Measurements from ENCODE around the gene PIP5K1C. TPM values are rescaled to one million over a fixed set of nuclear protein-coding genes. Genes with fewer than 3 reads are reported as not detected.

Gene PIP5K1C
- total and polyA plus RNA-seq, 2 donors (not counting 1 experiment from before 2014, with no cell fraction given) = 10.4 to 46.7 TPM

GRCh38 chr19:3746371-3747056 is 46.2 kb upstream of the PIP5K1C start:
- H3K9me3 Mint-ChIP-seq (ENCODE audit: insufficient read depth) = no peaks in the 10 kb centered on the region
- TF ChIP-seq EZH2 (IDR thresholded peaks at IDR 0.05; ENCODE audit: borderline replicate concordance, insufficient read depth, low read depth, low read length, poor library complexity, severe bottlenecking) = no peak
- TF ChIP-seq, protein P1, sequence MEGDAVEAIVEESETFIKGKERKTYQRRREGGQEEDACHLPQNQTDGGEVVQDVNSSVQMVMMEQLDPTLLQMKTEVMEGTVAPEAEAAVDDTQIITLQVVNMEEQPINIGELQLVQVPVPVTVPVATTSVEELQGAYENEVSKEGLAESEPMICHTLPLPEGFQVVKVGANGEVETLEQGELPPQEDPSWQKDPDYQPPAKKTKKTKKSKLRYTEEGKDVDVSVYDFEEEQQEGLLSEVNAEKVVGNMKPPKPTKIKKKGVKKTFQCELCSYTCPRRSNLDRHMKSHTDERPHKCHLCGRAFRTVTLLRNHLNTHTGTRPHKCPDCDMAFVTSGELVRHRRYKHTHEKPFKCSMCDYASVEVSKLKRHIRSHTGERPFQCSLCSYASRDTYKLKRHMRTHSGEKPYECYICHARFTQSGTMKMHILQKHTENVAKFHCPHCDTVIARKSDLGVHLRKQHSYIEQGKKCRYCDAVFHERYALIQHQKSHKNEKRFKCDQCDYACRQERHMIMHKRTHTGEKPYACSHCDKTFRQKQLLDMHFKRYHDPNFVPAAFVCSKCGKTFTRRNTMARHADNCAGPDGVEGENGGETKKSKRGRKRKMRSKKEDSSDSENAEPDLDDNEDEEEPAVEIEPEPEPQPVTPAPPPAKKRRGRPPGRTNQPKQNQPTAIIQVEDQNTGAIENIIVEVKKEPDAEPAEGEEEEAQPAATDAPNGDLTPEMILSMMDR (IDR thresholded peaks at IDR 0.05) = no peak
- Histone ChIP-seq H3K27me3 (replicated peaks in 1 of 4; ENCODE audit: control extremely low read depth in 1 of 4, control insufficient read depth in 3 of 4, insufficient read depth in 4 of 4, low read length in 3 of 4) (no peaks in the 10 kb centered on the region), H3K9me3 (ENCODE audit: control extremely low read depth in 1 of 3, control insufficient read depth in 2 of 3, insufficient read depth in 1 of 3, low read length in 2 of 3) (peaks cover 0 to 6% (median 0%) of the 10 kb centered on the region in 3 donors), H2AFZ (ENCODE audit: insufficient read depth, low read depth, low read length, poor library complexity, severe bottlenecking) (no peak overlapping the region), H3K36me3 (replicated peaks in 1 of 2; ENCODE audit: control extremely low read depth in 1 of 2, control insufficient read depth in 1 of 2, extremely low read depth in 1 of 2, insufficient read depth in 2 of 2, low read length in 1 of 2) (peaks cover 1 to 16% of the 10 kb centered on the region in 2 experiments), H3K4me1 (ENCODE audit: control insufficient read depth in 2 of 2, insufficient read depth in 2 of 2, low read length in 2 of 2) (no peaks in the 10 kb centered on the region), H3K4me2 (replicated peaks; ENCODE audit: low read depth, low read length, poor library complexity, severe bottlenecking) (no peak overlapping the region), H3K79me2 (ENCODE audit: control insufficient read depth, insufficient read depth, low read length) (no peaks in the 10 kb centered on the region), H3K27ac (ENCODE audit: low read length in 2 of 2) (no peak overlapping the region), H3K9ac (ENCODE audit: low read length) (no peak overlapping the region), H3K4me3 (ENCODE audit: control extremely low read depth in 1 of 5, extremely low read depth in 1 of 5, insufficient read depth in 1 of 5, low read depth in 2 of 5, low read length in 4 of 5) (no peak overlapping the region), H4K20me1 (ENCODE audit: control insufficient read depth, insufficient read depth, low read length, poor library complexity, severe bottlenecking) (peaks cover 9% of the 10 kb centered on the region)
- ChIA-PET POLR2A (interaction anchor here (0.7 kb wide), 2 partner anchors 212 to 553 kb away, joined by 11 to 12 read pairs; no protein-coding TSS in a partner anchor), CTCF (no interaction called here)
- H3K27me3 Mint-ChIP-seq = no peaks in the 10 kb centered on the region
- intact Hi-C loops (cut with micrococcal nuclease) = no loop called here
- DNase-seq (no peak), ATAC-seq (ENCODE audit: low read depth) (no peak)
- no peak overlapping the region for H3K27ac Mint-ChIP-seq
- H3K4me1 Mint-ChIP-seq = no peaks in the 10 kb centered on the region
- 90% methylated on average over 31 of the region's 31 CpGs for WGBS (ENCODE audit: insufficient coverage)
- no peak overlapping the region for H3K4me3 Mint-ChIP-seq

GRCh38 chr19:3745363-3746045 is 45.2 kb upstream of the PIP5K1C start:
- H3K4me2 ChIP-seq (replicated peaks; ENCODE audit: low read depth, low read length, poor library complexity, severe bottlenecking) = no peak overlapping the region
- peaks cover 0 to 6% (median 0%) of the 10 kb centered on the region in 3 donors for H3K9me3 ChIP-seq (ENCODE audit: control extremely low read depth in 1 of 3, control insufficient read depth in 2 of 3, insufficient read depth in 1 of 3, low read length in 2 of 3)
- intact Hi-C loops (cut with micrococcal nuclease) = no loop called here
- H3K9ac ChIP-seq (ENCODE audit: low read length) = no peak overlapping the region
- no peak for ATAC-seq (ENCODE audit: low read depth)
- POLR2A ChIA-PET = no interaction called here
- WGBS (ENCODE audit: insufficient coverage) = 99% methylated on average over 6 of the region's 8 CpGs
- H4K20me1 ChIP-seq (ENCODE audit: control insufficient read depth, insufficient read depth, low read length, poor library complexity, severe bottlenecking) = peaks cover 6% of the 10 kb centered on the region
- H3K4me1 ChIP-seq (ENCODE audit: control insufficient read depth in 2 of 2, insufficient read depth in 2 of 2, low read length in 2 of 2) = no peaks in the 10 kb centered on the region
- no peak overlapping the region for H2AFZ ChIP-seq (ENCODE audit: insufficient read depth, low read depth, low read length, poor library complexity, severe bottlenecking)
- Mint-ChIP-seq H3K4me1 (no peaks in the 10 kb centered on the region), H3K9me3 (ENCODE audit: insufficient read depth) (no peaks in the 10 kb centered on the region), H3K4me3 (no peak overlapping the region), H3K27me3 (no peaks in the 10 kb centered on the region), H3K27ac (no peak overlapping the region)
- H3K79me2 ChIP-seq (ENCODE audit: control insufficient read depth, insufficient read depth, low read length) = no peaks in the 10 kb centered on the region
- H3K36me3 ChIP-seq (replicated peaks in 1 of 2; ENCODE audit: control extremely low read depth in 1 of 2, control insufficient read depth in 1 of 2, extremely low read depth in 1 of 2, insufficient read depth in 2 of 2, low read length in 1 of 2) = peaks cover 1 to 10% of the 10 kb centered on the region in 2 experiments
- no peaks in the 10 kb centered on the region for H3K27me3 ChIP-seq (replicated peaks in 1 of 4; ENCODE audit: control extremely low read depth in 1 of 4, control insufficient read depth in 3 of 4, insufficient read depth in 4 of 4, low read length in 3 of 4)
- no peak overlapping the region for H3K27ac ChIP-seq (ENCODE audit: low read length in 2 of 2)
- CTCF ChIA-PET = no interaction called here
- no peak for DNase-seq
- H3K4me3 ChIP-seq (ENCODE audit: control extremely low read depth in 1 of 5, extremely low read depth in 1 of 5, insufficient read depth in 1 of 5, low read depth in 2 of 5, low read length in 4 of 5) = no peak overlapping the region
- TF ChIP-seq, protein P1 (IDR thresholded peaks at IDR 0.05) = no peak
- TF ChIP-seq EZH2 (IDR thresholded peaks at IDR 0.05; ENCODE audit: borderline replicate concordance, insufficient read depth, low read depth, low read length, poor library complexity, severe bottlenecking) = no peak

All from B cell (primary cell).